ENCODE data around the gene AKT2.

The AKT2 gene

DNA sequence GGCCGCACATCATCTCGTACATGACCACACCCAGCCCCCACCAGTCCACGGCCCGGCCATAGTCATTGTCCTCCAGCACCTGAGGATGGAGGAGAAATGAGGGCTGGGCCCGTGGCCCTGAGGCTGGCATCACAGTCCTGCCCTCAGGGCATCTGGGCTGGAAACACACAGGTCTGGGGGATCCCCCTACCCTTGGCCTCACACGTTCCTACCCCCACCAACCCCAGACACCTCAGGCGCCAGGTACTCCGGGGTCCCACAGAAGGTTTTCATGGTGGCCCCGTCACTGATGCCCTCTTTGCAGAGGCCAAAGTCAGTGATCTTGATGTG is 49.2 kb downstream of the AKT2 start:
- Histone ChIP-seq H3K36me3 (ENCODE audit: control insufficient read depth, insufficient read depth, low read length) (peaks cover 28% of the 10 kb centered on the region), H3K27ac (ENCODE audit: low read length) (no peak overlapping the region), H3K27me3 (ENCODE audit: control insufficient read depth, insufficient read depth, low read length) (no peaks in the 10 kb centered on the region), H3K4me3 (ENCODE audit: low read length) (no peak overlapping the region), H3K4me1 (ENCODE audit: control insufficient read depth, insufficient read depth, low read length) (peaks cover 4% of the 10 kb centered on the region; the same call in 1 of the 2 replicates), H3K9me3 (ENCODE audit: control insufficient read depth, insufficient read depth, low read length) (no peaks in the 10 kb centered on the region)
- no peak for DNase-seq (ENCODE audit: low read depth, low spot score)
- WGBS (ENCODE audit: insufficient coverage, insufficient read length): no CpG with 5 or more reads among the region's 9 CpGs

DNA sequence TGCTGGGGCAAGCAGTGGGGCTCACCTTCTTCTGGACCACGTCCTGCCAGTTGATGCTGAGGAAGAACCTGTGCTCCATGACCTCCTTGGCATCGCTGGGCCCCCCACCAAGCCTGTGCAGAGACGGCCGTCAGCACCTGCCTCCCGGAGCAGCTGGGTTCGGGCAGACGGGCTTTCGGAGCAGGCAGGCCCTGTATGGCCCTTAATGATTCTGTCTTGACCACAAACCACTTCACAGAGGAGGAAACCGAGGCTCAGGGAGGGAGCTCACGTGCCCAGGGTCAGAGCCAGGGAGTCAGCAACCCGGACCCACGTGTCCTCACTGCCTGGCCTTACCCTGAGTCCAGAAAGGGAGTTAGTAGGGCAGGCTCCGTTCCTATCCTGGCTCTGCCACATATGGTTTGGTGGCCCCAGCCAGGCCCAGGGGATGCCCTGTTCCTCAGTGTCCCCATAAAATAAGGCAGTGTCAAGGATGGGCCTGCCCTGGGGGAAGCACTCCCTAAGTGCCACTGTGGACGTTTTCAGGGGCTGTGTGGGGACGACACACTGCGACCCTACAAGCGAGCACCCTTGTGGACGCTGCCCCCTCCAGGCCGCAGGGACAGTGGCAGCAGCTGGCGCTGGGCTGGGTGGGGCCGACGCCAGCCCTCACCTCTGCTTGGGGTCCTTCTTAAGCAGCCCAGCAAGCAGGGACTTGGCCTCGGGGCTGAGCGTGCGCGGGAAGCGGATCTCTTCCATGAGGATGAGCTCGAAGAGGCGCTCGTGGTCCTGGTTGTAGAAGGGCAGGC is 49.7 kb downstream of the AKT2 start:
- WGBS (ENCODE audit: insufficient coverage, insufficient read length): no CpG with 5 or more reads among the region's 30 CpGs
- H3K4me1 ChIP-seq (ENCODE audit: control insufficient read depth, insufficient read depth, low read length): peaks cover 4% of the 10 kb centered on the region; the same call in 1 of the 2 replicates
- no peaks in the 10 kb centered on the region for H3K27me3 ChIP-seq (ENCODE audit: control insufficient read depth, insufficient read depth, low read length)
- H3K4me3 ChIP-seq (ENCODE audit: low read length): no peak overlapping the region
- no peak for DNase-seq (ENCODE audit: low read depth, low spot score)
- no peaks in the 10 kb centered on the region for H3K9me3 ChIP-seq (ENCODE audit: control insufficient read depth, insufficient read depth, low read length)
- no peak overlapping the region for H3K27ac ChIP-seq (ENCODE audit: low read length)
- H3K36me3 ChIP-seq (ENCODE audit: control insufficient read depth, insufficient read depth, low read length): peaks cover 28% of the 10 kb centered on the region

DNA sequence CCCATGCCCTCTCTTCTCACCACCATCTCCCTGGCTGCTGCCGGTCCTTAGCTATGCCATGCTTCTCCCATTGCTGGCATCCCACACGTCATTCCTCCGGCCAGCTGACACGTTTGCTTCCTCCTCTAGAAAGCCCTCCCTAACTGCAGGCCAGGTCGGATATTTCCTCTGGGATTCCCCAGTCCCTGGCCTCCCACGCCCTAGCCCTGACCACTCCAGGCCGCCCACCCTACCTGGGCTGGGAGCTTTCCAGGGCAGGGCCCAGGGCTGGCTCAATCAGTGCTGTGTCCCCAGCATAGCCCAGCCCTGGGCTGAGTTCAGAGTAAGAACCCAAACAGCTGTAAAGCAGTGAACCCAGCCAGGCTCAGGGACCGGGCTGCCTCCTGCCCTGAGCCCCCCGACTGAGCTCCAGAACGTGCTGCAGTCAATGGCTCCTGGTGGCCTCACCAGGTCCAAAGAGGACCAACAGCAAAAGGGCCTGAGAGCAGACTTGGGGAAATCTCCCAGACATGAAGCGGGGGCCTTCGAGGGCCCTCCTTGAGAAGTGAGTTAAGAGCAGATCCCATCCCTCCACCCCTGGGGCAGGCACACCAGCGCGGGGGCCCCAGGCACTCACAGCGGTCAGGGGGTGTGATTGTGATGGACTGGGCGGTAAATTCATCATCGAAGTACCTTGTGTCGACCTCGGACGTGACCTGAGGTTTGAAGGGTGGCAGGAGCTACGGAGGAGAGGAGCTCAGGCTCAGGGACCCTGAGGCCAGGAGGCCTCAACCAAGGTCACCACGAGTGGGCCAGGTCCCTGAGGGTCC is 50.5 kb downstream of the AKT2 start:
- Histone ChIP-seq H3K9me3 (ENCODE audit: control insufficient read depth, insufficient read depth, low read length) (no peaks in the 10 kb centered on the region), H3K4me1 (ENCODE audit: control insufficient read depth, insufficient read depth, low read length) (peaks cover 4% of the 10 kb centered on the region; the same call in 1 of the 2 replicates), H3K36me3 (ENCODE audit: control insufficient read depth, insufficient read depth, low read length) (peaks cover 21% of the 10 kb centered on the region), H3K27me3 (ENCODE audit: control insufficient read depth, insufficient read depth, low read length) (no peaks in the 10 kb centered on the region), H3K27ac (ENCODE audit: low read length) (no peak overlapping the region), H3K4me3 (ENCODE audit: low read length) (no peak overlapping the region)
- no CpG with 5 or more reads among the region's 22 CpGs for WGBS (ENCODE audit: insufficient coverage, insufficient read length)
- DNase-seq (ENCODE audit: low read depth, low spot score): no peak

DNA sequence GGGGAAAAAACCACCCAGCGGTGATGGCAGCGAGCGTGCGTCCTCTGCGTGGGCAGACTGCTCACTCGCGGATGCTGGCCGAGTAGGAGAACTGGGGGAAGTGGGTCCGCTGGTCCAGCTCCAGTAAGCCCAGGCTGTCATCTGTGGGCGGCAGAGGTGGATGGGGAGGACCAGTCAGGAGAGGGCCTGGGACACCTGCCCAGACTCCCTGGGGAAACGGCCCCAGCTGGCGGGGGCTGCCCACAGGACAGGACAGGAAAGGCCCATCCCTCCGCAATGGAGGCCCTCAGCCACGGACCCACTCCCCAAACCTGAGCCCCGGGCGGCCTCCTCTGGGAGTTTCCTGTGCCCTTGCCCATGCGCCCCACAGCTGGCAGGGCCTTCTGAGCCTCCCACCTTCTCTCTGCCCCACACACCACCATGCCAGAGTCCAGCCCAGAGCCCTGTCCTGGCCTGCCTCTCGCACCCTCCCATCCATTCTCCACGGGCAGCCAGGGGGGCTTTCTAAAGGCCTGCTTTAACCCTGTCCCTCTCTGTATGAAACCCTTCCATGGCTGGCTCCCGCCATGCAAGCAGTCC is 51.2 kb downstream of the AKT2 start:
- peaks cover 21% of the 10 kb centered on the region for H3K36me3 ChIP-seq (ENCODE audit: control insufficient read depth, insufficient read depth, low read length)
- WGBS (ENCODE audit: insufficient coverage, insufficient read length): no CpG with 5 or more reads among the region's 20 CpGs

DNA sequence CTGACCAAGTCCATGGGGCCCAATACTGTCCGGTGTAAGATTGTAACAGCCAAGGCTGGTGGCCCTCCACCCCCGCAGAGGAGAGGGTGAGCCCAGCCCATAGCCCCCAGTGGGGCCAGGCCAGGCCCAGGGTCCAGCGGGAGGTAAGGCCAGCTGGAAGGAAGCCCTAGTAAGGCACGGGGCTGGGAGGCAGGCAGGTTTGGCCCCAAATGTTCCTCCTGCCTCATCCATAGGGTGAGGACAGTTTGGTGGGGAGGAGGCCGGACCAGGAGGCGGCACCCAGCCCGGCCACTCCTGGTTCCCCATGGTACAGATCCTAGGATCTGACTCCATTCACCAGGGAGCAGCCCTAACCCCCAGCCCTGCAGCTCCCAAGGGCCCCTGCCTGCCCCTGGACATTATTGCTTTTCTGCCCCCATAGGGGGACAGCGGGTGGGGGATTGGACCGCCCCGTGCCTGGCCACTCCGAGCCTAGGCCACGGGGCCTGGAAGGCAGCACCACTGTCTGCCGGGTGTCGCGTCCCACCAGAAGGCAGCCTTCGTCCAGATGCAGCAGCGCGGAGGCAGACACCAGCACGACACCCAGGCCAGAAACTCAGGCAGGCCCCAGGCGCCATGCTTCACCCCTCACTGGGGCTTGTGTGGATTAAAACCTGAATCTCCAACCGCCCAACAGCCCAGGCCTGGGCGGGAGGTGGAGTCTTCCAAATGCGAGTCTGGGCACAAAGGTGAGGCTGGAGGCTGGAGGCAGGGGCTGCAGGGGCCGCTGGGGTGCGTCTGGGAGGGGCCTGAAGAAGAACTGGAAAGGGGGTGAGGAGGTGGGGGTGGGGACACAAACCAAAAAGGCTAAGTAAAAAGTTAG is 52.0 kb downstream of the AKT2 start:
- Histone ChIP-seq H3K4me1 (ENCODE audit: control insufficient read depth, insufficient read depth, low read length) (peaks cover 4% of the 10 kb centered on the region; the same call in 1 of the 2 replicates), H3K36me3 (ENCODE audit: control insufficient read depth, insufficient read depth, low read length) (peaks cover 21% of the 10 kb centered on the region), H3K27me3 (ENCODE audit: control insufficient read depth, insufficient read depth, low read length) (no peaks in the 10 kb centered on the region), H3K9me3 (ENCODE audit: control insufficient read depth, insufficient read depth, low read length) (no peaks in the 10 kb centered on the region), H3K4me3 (ENCODE audit: low read length) (no peak overlapping the region), H3K27ac (ENCODE audit: low read length) (no peak overlapping the region)
- no peak for DNase-seq (ENCODE audit: low read depth, low spot score)
- no CpG with 5 or more reads among the region's 25 CpGs for WGBS (ENCODE audit: insufficient coverage, insufficient read length)

More for the DNA sequence above, 51.2 kb downstream of the AKT2 start:
- H3K4me3 ChIP-seq (ENCODE audit: low read length): no peak overlapping the region
- H3K4me1 ChIP-seq (ENCODE audit: control insufficient read depth, insufficient read depth, low read length): peaks cover 4% of the 10 kb centered on the region; the same call in 1 of the 2 replicates
- H3K9me3 ChIP-seq (ENCODE audit: control insufficient read depth, insufficient read depth, low read length): no peaks in the 10 kb centered on the region
- no peak overlapping the region for H3K27ac ChIP-seq (ENCODE audit: low read length)
- no peak for DNase-seq (ENCODE audit: low read depth, low spot score)
- no peaks in the 10 kb centered on the region for H3K27me3 ChIP-seq (ENCODE audit: control insufficient read depth, insufficient read depth, low read length)

DNA sequence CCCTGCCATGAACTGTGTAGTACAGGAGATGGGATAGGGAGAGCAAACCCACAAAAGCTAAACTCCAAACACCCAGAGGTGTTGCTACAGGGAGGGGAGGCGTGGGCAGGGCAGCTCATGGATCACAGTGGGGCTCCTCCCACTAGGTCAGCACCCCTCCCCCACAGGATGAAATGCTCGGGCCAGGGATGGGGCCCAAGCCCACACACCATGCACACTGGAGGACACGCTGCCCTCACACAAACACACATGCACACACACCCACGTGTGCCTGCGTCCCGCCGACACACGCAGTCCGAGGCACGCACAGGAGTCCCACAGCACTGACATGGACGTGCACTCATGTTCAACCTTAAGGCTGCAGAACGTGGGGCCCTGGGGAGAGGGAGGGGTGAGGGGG is 52.7 kb downstream of the AKT2 start:
- no peak overlapping the region for H3K27ac ChIP-seq (ENCODE audit: low read length)
- peaks cover 14% of the 10 kb centered on the region for H3K36me3 ChIP-seq (ENCODE audit: control insufficient read depth, insufficient read depth, low read length)
- no peaks in the 10 kb centered on the region for H3K27me3 ChIP-seq (ENCODE audit: control insufficient read depth, insufficient read depth, low read length)
- H3K4me1 ChIP-seq (ENCODE audit: control insufficient read depth, insufficient read depth, low read length): peaks cover 4% of the 10 kb centered on the region; the same call in 1 of the 2 replicates
- DNase-seq (ENCODE audit: low read depth, low spot score): no peak
- no peaks in the 10 kb centered on the region for H3K9me3 ChIP-seq (ENCODE audit: control insufficient read depth, insufficient read depth, low read length)
- no peak overlapping the region for H3K4me3 ChIP-seq (ENCODE audit: low read length)
- no CpG with 5 or more reads among the region's 12 CpGs for WGBS (ENCODE audit: insufficient coverage, insufficient read length)

DNA sequence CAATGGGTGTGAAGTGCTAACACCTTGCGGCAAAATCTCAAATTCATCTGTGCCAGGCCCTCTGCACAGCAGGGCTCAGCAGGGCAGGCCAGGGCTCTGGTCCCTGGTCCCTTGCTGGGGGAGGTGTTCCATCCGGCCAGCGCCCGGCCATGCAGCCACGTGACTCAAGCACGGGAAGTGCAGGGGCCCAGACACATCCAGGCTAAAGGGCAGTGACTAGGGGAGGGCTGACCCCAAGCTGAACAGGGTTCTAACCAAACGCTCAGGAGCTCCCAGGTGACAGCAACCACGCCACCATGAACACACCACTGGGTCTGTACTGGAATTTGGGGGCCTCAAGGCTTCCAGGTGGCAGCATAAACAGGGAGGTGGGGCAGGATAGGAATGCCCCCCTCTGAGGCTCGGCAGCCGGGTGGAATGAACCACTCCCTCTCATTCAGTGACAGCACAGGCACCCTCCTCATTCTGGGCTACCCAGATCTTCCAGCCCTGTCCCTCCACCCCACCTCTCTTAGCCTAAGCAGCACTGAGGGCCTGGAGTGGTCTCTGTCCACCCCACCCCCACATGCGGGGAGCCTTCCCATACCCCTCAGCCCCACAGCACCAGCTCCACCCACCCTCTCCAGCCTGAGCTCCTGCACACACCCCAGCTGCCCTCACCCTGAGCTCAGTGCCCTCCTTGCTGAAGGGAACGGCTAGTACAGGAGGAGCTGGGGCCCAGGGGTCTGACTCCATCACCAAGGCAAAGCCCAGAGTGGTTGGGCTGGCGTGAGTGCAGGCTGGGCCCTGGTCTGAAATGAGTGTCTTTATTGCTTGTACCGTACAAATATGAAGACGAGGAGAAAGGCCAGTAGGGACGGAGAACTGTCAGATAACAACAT is 53.4 kb downstream of the AKT2 start:
- H3K27ac ChIP-seq (ENCODE audit: low read length): no peak overlapping the region
- no peaks in the 10 kb centered on the region for H3K9me3 ChIP-seq (ENCODE audit: control insufficient read depth, insufficient read depth, low read length)
- H3K4me3 ChIP-seq (ENCODE audit: low read length): no peak overlapping the region
- peaks cover 4% of the 10 kb centered on the region; the same call in 1 of the 2 replicates for H3K4me1 ChIP-seq (ENCODE audit: control insufficient read depth, insufficient read depth, low read length)
- H3K36me3 ChIP-seq (ENCODE audit: control insufficient read depth, insufficient read depth, low read length): peaks cover 11% of the 10 kb centered on the region
- no peaks in the 10 kb centered on the region for H3K27me3 ChIP-seq (ENCODE audit: control insufficient read depth, insufficient read depth, low read length)
- peak; percentile 35 for DNase-seq (ENCODE audit: low read depth, low spot score)
- WGBS (ENCODE audit: insufficient coverage, insufficient read length): no CpG with 5 or more reads among the region's 16 CpGs

DNA sequence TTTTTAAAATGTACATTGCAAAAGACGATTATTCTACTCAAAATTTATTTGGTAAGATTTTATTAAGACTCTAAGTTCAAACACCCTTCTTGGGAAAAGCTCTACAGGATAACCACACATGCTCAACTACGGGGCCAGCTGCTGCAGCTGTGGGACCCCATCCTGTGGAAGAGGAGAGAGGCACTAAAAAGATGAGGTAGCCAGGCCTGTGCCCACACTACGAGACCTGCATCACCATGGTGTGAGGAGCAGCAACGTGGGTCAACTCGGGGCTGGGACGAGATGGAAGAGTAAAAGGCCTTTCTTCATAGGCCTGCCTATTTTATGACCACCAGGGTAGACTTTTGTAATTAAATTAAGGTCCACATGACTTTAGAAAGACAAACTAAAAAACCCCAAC is 54.1 kb downstream of the AKT2 start:
- H3K4me3 ChIP-seq (ENCODE audit: low read length): no peak overlapping the region

DNA sequence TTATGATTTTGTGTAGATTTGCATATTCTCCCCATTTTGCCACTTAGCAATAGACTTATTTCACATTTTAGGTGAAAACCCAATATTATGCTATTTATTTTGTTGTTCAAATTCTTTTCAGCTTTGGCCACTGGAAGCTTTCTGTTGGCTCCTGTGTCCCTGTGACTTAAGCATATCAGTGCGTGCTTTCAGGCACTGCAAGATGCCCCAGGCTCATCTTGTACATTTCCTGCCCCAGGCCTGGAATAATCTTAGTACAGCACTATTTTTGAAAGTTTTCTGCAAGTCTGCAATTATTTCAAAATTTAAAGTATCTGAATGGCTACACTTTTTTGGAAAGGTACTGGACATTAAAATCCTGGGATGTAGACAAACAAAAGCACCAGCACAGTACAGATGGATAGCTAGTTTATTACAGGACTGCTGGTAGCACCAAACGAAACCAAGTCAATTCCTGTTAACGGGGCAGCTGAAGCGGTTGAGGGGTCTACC is 55.2 kb downstream of the AKT2 start:
- DNase-seq (ENCODE audit: low read depth, low spot score): no peak
- WGBS (ENCODE audit: insufficient coverage, insufficient read length): no CpG with 5 or more reads among the region's 4 CpGs
- Histone ChIP-seq H3K27ac (ENCODE audit: low read length) (no peak overlapping the region), H3K4me3 (ENCODE audit: low read length) (no peak overlapping the region), H3K36me3 (ENCODE audit: control insufficient read depth, insufficient read depth, low read length) (peaks cover under 1% of the 10 kb centered on the region; the same call in 1 of the 2 replicates), H3K27me3 (ENCODE audit: control insufficient read depth, insufficient read depth, low read length) (no peaks in the 10 kb centered on the region), H3K4me1 (ENCODE audit: control insufficient read depth, insufficient read depth, low read length) (peaks cover 4% of the 10 kb centered on the region; the same call in 1 of the 2 replicates), H3K9me3 (ENCODE audit: control insufficient read depth, insufficient read depth, low read length) (no peaks in the 10 kb centered on the region)

More for the DNA sequence above, 54.1 kb downstream of the AKT2 start:
- WGBS (ENCODE audit: insufficient coverage, insufficient read length): no CpG with 5 or more reads among the region's 6 CpGs
- Histone ChIP-seq H3K4me1 (ENCODE audit: control insufficient read depth, insufficient read depth, low read length) (peaks cover 4% of the 10 kb centered on the region; the same call in 1 of the 2 replicates), H3K36me3 (ENCODE audit: control insufficient read depth, insufficient read depth, low read length) (peaks cover 11% of the 10 kb centered on the region), H3K9me3 (ENCODE audit: control insufficient read depth, insufficient read depth, low read length) (no peaks in the 10 kb centered on the region), H3K27ac (ENCODE audit: low read length) (no peak overlapping the region), H3K27me3 (ENCODE audit: control insufficient read depth, insufficient read depth, low read length) (no peaks in the 10 kb centered on the region)
- DNase-seq (ENCODE audit: low read depth, low spot score): no peak
